GM12878 (cell line): Measurements from ENCODE around the gene ENDOV. TPM values are rescaled to one million over a fixed set of nuclear protein-coding genes. Genes with fewer than 3 reads are reported as not detected.

Experiments used
- ATAC-seq: fragments of 200-7000 bp; cut with Tn5 transposase; 3 replicates; pipeline ENCODE4 v1.9.1; 2020; ENCODE audit warnings: mild to moderate bottlenecking, moderate library complexity
- BruUV-seq: library from RNA; stranded (reverse); fragments of 400-500 nt; replicated peaks from 2 replicates; lab custom pipeline; 2021; lab: Mats Ljungman, UMichigan
- CTCF ChIA-PET: fragments of 300-600 bp; sonication (Branson Sonifier 250); formaldehyde crosslinking; extraction: SDS; loops from one replicate; lab custom pipeline; 2021; ENCODE audit warnings: inconsistent platforms; lab: Yijun Ruan, JAX
- POLR2A ChIA-PET: fragments of 350-600 bp; formaldehyde crosslinking; extraction: SDS; loops from one replicate; lab custom pipeline; 2021; ENCODE audit warnings: inconsistent platforms; lab: Charles Lee
- RAD21 ChIA-PET: fragments of 300-600 bp; sonication (Branson Sonifier 250); formaldehyde crosslinking; loops from one replicate; lab custom pipeline; 2023; ENCODE audit warnings: antibody characterized with exemption; ENCODE audit not compliant: unreplicated experiment; lab: Charles Lee
- SMC1A ChIA-PET: fragments of 300-600 bp; sonication (Branson Sonifier 250); formaldehyde crosslinking; loops from one replicate; lab custom pipeline; 2023; ENCODE audit not compliant: unreplicated experiment, uncharacterized antibody; lab: Charles Lee
- DNase-seq: peaks from one replicate; pipeline ENCODE4 v3.0.0-alpha.2; 2011; ENCODE audit warnings: low read depth, low spot score
- FAIRE-seq: peaks from 3 replicates; lab custom pipeline; 2011; peaks lifted over from hg19 to GRCh38; lab: Jason Lieb, UNC
- H2AFZ ChIP-seq: 2 replicates; pipeline ENCODE4 v1.6.0; 2011; ENCODE audit warnings: low read depth, low read length, control low read depth; ENCODE audit not compliant: control insufficient read depth
- H3K27ac ChIP-seq: 2 replicates; pipeline ENCODE4 v1.5.1; 2011; ENCODE audit warnings: control low read depth; ENCODE audit not compliant: control insufficient read depth, insufficient read depth
- H3K27me3 ChIP-seq, 2 experiments: replicated peaks in 1 of 2; 2 replicates each; pipeline versions ENCODE4 v1.6.0 to v1.6.1; 2011; ENCODE audit warnings: low read length in 1 of 2; ENCODE audit not compliant: control insufficient read depth in 2 of 2, insufficient read depth in 2 of 2
- H3K36me3 ChIP-seq, 2 experiments: 2 replicates each; pipeline ENCODE4 v1.5.1; 2011; ENCODE audit warnings: low read length in 1 of 2; ENCODE audit not compliant: control insufficient read depth in 2 of 2, insufficient read depth in 2 of 2
- H3K4me1 ChIP-seq: 2 replicates; pipeline ENCODE4 v1.6.1; 2011; ENCODE audit warnings: mild to moderate bottlenecking, low read length, moderate library complexity, mixed read lengths; ENCODE audit not compliant: control insufficient read depth, insufficient read depth
- H3K4me2 ChIP-seq: 2 replicates; pipeline ENCODE4 v1.6.0; 2011; ENCODE audit warnings: control low read depth; ENCODE audit not compliant: control insufficient read depth, insufficient read depth
- H3K4me3 ChIP-seq: fragments of 200-600 bp; sonication (generic); 2 replicates; pipeline ENCODE4 v1.5.1; 2016
- H3K79me2 ChIP-seq: 2 replicates; pipeline ENCODE4 v1.6.0; 2011; ENCODE audit warnings: low read length; ENCODE audit not compliant: control insufficient read depth, insufficient read depth
- H3K9ac ChIP-seq: 2 replicates; pipeline ENCODE4 v1.8.0; 2011; ENCODE audit warnings: low read length, control low read depth, mixed read lengths; ENCODE audit not compliant: control insufficient read depth, insufficient read depth
- H3K9me3 ChIP-seq: replicated peaks from 3 replicates; pipeline ENCODE4 v1.5.1; 2011; ENCODE audit warnings: mild to moderate bottlenecking, low read length; ENCODE audit not compliant: control insufficient read depth, insufficient read depth
- H4K20me1 ChIP-seq: 2 replicates; pipeline ENCODE4 v1.6.0; 2011; ENCODE audit not compliant: control insufficient read depth, insufficient read depth
- BRCA1 ChIP-seq: IDR thresholded peaks from 2 replicates; pipeline ENCODE4 v1.6.1; 2011; ENCODE audit warnings: low read depth, low read length, improper control_type of control experiment
- KLF5 ChIP-seq: fragments of 450-650 bp; IDR thresholded peaks from 2 replicates; pipeline ENCODE4 v1.6.1; 2014; ENCODE audit warnings: mild to moderate bottlenecking; ENCODE audit not compliant: partially characterized antibody
- NFXL1 ChIP-seq: fragments of 450-650 bp; IDR thresholded peaks from 2 replicates; pipeline ENCODE4 v1.6.1; 2017; ENCODE audit warnings: antibody characterized with exemption, mild to moderate bottlenecking, borderline replicate concordance
- SREBF2 ChIP-seq: IDR thresholded peaks from 2 replicates; pipeline ENCODE4 v1.6.1; 2012; ENCODE audit warnings: mild to moderate bottlenecking, low read length
- ZNF207 ChIP-seq: fragments of 450-650 bp; IDR thresholded peaks from 2 replicates; pipeline ENCODE4 v1.6.1; 2014; ENCODE audit warnings: antibody characterized with exemption, mild to moderate bottlenecking, borderline replicate concordance
- ZNF274 ChIP-seq: IDR thresholded peaks from one replicate; pipeline ENCODE4 v1.8.0; 2011; ENCODE audit not compliant: insufficient read length, insufficient read depth
- ZNF384 ChIP-seq: IDR thresholded peaks from 2 replicates; pipeline ENCODE4 v1.6.1; 2012; ENCODE audit warnings: low read depth, mild to moderate bottlenecking, low read length, improper control_type of control experiment, borderline replicate concordance
- ZNF622 ChIP-seq: fragments of 450-650 bp; IDR thresholded peaks from 2 replicates; pipeline ENCODE4 v1.6.1; 2017; ENCODE audit warnings: mild to moderate bottlenecking, inconsistent platforms
- WGBS: methylation state at CpG from one replicate; pipeline ENCODE4 v1.1.6; 2016; ENCODE audit warnings: low lambda C conversion rate; ENCODE audit not compliant: insufficient replicate concordance, insufficient coverage; ENCODE audit errors: missing lambda C conversion rate; 5-methylcytosine and 5-hydroxymethylcytosine counted together
- in situ Hi-C: fragments of 300-500 bp; cut with MboI; formaldehyde crosslinking; loops from 9 replicates; pipeline ENCODE4 v1.14.3; 2018; ENCODE audit warnings: mixed read lengths
- intact Hi-C: fragments of 100-400 bp; cut with micrococcal nuclease; formaldehyde crosslinking; loops from one replicate; pipeline ENCODE4 v1.14.2; 2022; ENCODE audit not compliant: unreplicated experiment
- polyA plus RNA-seq, 11 experiments: library from polyadenylated mRNA; depleted of rRNA in 4 of 11; unstranded in 6 of 11; stranded (reverse) in 5 of 11; fragments of >200 nt; fragmentation: Nextera tagmentation in 4 of 11; fragmentation: Illumina TruSeq in 1 of 11; extraction: Ambion mirVana in 4 of 11; extraction: Trizol in 1 of 11; gene quantifications; 1 replicate in 1 of 11; 2 replicates in 10 of 11; pipeline versions ENCODE4 v1.2.1 to v1.2.3, GENCODE V29; 2011 to 2016; ENCODE audit warnings: inconsistent platforms in 2 of 11, missing spikeins in 2 of 11, low read depth in 1 of 11
- total RNA-seq, 4 experiments: library from RNA; depleted of rRNA in 3 of 4; stranded (reverse); fragments of >200 nt in 3 of 4; fragmentation: Illumina TruSeq in 1 of 4; extraction: Trizol in 1 of 4; gene quantifications; 2 replicates each; pipeline versions ENCODE4 v1.2.1 to v1.2.3, GENCODE V29; 2013 to 2021
- TF ChIP-seq, protein P1 (sequence below): fragments of 450-650 bp; IDR thresholded peaks from 2 replicates; pipeline ENCODE4 v1.6.1; 2016; ENCODE audit warnings: mild to moderate bottlenecking
- TF ChIP-seq, protein P2 (sequence below): IDR thresholded peaks from 2 replicates; pipeline ENCODE4 v1.6.1; 2012; ENCODE audit warnings: mild to moderate bottlenecking, low read depth, low read length

The ENDOV gene
- total and polyA plus RNA-seq, 10 of the 15 experiments (the other 5 are each of a cell fraction or from before 2014, with no cell fraction given) = 0.63 to 11.9 (median 8.1) TPM

DNA sequence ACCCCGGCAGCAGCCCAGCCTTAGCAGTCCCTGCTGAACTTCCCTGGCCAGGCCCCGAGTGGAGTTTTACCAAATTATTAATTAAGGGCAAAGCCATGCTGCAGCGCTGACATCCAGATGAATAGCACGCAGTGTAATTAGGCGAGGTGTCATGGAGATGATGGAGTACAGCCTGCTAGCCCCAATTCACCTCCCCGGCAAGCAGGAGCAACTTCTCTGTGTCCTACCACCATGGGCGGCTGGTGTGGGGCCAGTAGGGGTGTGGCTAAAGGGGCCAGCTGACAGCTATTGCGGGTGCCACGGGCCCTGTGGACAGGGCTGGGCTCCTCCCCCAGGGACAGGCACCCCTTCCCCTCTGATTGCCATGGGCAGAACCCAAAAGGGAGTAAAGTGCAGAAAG, 24.5 kb downstream of the ENDOV start (continued):
- TF ChIP-seq ZNF384 (no peak), ZNF207 (no peak), BRCA1 (no peak)
- TF ChIP-seq, protein P1, sequence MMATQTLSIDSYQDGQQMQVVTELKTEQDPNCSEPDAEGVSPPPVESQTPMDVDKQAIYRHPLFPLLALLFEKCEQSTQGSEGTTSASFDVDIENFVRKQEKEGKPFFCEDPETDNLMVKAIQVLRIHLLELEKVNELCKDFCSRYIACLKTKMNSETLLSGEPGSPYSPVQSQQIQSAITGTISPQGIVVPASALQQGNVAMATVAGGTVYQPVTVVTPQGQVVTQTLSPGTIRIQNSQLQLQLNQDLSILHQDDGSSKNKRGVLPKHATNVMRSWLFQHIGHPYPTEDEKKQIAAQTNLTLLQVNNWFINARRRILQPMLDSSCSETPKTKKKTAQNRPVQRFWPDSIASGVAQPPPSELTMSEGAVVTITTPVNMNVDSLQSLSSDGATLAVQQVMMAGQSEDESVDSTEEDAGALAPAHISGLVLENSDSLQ = no peak

DNA sequence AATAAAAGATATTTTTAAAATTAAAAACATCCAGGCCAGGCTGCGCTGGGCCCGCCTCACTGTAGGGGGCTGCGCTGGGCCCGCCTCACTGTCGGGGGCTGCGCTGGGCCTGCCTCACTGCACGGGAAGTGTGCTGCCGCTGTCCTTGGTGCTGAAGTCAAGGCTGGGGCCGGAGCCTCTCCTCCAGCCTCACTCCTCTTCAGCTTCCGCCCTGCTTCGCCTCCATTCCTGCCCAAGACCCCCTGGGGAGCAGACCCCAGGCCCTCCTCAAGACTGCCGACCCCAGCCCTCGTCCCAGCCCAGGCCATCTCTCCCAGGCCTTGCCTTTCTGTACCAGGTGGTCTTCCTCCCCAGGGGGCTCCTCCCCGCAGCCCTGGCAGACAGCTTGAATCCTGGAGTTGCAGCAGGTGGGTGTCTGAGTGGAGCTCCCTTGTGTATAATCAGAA, 26.2 kb downstream of the ENDOV start:
- H3K9me3 ChIP-seq = no peaks in the 10 kb centered on the region
- no peak for FAIRE-seq
- no peak overlapping the region for H3K4me2 ChIP-seq
- H3K9ac ChIP-seq = no peak overlapping the region
- no TSS peak for BruUV-seq
- DNase-seq = no peak
- H3K27ac ChIP-seq = no peak overlapping the region
- SMC1A ChIA-PET = no interaction called here
- no peaks in the 10 kb centered on the region for H3K79me2 ChIP-seq
- 42% methylated on average over 13 of the region's 14 CpGs for WGBS
- RAD21 ChIA-PET = no interaction called here
- H4K20me1 ChIP-seq = no peaks in the 10 kb centered on the region
- no peak overlapping the region for H2AFZ ChIP-seq
- H3K27me3 ChIP-seq = no peaks in the 10 kb centered on the region; a peak in 1 of 4 replicates
- H3K36me3 ChIP-seq = no peaks in the 10 kb centered on the region
- in situ Hi-C loops = no loop called here
- POLR2A ChIA-PET = no interaction called here
- H3K4me3 ChIP-seq = no peak overlapping the region
- ATAC-seq = peak; percentile 70
- CTCF ChIA-PET = interaction anchor here (1.0 kb wide), 1 partner anchor 14 kb away, joined by 4 read pairs; no protein-coding TSS in a partner anchor
- H3K4me1 ChIP-seq = no peaks in the 10 kb centered on the region
- TF ChIP-seq SREBF2 (no peak), NFXL1 (no peak), KLF5 (no peak), ZNF274 (no peak), ZNF622 (no peak)
- TF ChIP-seq, protein P2, sequence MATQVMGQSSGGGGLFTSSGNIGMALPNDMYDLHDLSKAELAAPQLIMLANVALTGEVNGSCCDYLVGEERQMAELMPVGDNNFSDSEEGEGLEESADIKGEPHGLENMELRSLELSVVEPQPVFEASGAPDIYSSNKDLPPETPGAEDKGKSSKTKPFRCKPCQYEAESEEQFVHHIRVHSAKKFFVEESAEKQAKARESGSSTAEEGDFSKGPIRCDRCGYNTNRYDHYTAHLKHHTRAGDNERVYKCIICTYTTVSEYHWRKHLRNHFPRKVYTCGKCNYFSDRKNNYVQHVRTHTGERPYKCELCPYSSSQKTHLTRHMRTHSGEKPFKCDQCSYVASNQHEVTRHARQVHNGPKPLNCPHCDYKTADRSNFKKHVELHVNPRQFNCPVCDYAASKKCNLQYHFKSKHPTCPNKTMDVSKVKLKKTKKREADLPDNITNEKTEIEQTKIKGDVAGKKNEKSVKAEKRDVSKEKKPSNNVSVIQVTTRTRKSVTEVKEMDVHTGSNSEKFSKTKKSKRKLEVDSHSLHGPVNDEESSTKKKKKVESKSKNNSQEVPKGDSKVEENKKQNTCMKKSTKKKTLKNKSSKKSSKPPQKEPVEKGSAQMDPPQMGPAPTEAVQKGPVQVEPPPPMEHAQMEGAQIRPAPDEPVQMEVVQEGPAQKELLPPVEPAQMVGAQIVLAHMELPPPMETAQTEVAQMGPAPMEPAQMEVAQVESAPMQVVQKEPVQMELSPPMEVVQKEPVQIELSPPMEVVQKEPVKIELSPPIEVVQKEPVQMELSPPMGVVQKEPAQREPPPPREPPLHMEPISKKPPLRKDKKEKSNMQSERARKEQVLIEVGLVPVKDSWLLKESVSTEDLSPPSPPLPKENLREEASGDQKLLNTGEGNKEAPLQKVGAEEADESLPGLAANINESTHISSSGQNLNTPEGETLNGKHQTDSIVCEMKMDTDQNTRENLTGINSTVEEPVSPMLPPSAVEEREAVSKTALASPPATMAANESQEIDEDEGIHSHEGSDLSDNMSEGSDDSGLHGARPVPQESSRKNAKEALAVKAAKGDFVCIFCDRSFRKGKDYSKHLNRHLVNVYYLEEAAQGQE = peak; percentile 94
- TF ChIP-seq, all 136 proteins: peak for 1
- intact Hi-C loops = no loop called here
